ENCODE measurements around the gene NKX2-2.

DNA sequence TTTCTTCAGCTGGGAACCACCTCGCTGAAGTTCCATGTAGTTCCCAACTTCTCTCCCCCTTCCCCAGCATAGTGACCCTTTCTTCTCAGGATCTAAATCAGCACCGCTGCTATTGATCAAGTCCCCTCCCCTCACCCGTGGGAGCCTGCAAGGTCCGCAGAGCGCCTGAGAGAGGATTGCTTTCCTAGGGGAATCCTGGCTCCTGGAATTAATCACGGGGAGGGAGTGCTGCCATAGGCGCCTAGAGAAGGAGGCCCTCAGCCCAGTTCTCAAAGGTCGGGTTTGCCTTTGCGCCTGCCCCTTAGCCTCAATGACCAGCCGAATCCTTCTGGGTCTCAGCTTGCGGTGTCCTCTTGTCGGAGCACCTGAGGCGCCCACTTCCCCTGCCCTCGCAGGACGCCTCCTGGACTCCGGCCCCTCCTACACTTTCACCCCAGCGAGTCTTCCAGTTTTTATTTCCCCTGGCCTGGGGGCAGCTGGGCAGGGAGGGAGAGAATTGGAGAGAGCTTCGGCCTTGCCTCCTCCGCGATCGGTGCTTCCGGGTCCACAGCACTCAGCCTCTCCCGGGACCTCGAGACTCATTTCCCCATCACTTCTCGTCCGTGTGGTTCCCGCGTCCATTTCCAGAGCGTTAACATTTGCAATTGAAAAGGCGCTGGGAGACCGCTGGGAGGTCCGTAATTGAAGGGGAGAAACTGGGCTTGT, 3.1 kb upstream of the NKX2-2 start:
- TF ChIP-seq CTCF (IDR thresholded peaks at IDR 0.05), result no peak
- no peak for TF ChIP-seq POLR2A (IDR thresholded peaks at IDR 0.05)

Data from vagina (tissue), 2 donors.